A549 (cell line): ENCODE data around the gene ALG6. TPM values are rescaled to one million over a fixed set of nuclear protein-coding genes. Genes with fewer than 3 reads are reported as not detected.

ENCODE experiments used
- ATAC-seq, 2 experiments: fragments of 200-7000 bp in 1 of 2; fragments of >200 bp in 1 of 2; cut with Nextera tagmentation in 1 of 2; cut with Tn5 transposase in 1 of 2; 3 replicates each; pipeline versions ENCODE4 v1.8.0 to v1.9.1; 2018 to 2020; ENCODE audit warnings: mild to moderate bottlenecking in 1 of 2, moderate library complexity in 1 of 2
- CTCF ChIA-PET: fragments of 300-600 bp; sonication (Branson Sonifier 250); formaldehyde crosslinking; extraction: SDS; loops from one replicate; lab custom pipeline; 2021; ENCODE audit warnings: antibody characterized with exemption, inconsistent platforms; lab: Yijun Ruan, JAX
- POLR2A ChIA-PET: fragments of 350-600 bp; formaldehyde crosslinking; extraction: SDS; loops from one replicate; lab custom pipeline; 2021; ENCODE audit warnings: antibody characterized with exemption, inconsistent platforms; lab: Yijun Ruan, JAX
- DNase-seq, 2 experiments: peaks; one replicate each; pipeline versions ENCODE4 v3.0.0 to v3.0.0-alpha.2; 2011 to 2016; ENCODE audit warnings: low read depth in 1 of 2, low spot score in 1 of 2
- FAIRE-seq: peaks from 2 replicates; lab custom pipeline; 2011; peaks lifted over from hg19 to GRCh38; lab: Jason Lieb, UNC
- H3K27ac ChIP-seq, 2 experiments: fragments of >200 bp; sonication (Bioruptor Twin); formaldehyde crosslinking; 3 replicates each; pipeline ENCODE4 v1.5.1; 2016 to 2017
- H3K4me1 ChIP-seq: fragments of >200 bp; sonication (Bioruptor Twin); formaldehyde crosslinking; 3 replicates; pipeline ENCODE4 v1.6.1; 2016
- H3K4me2 ChIP-seq: fragments of >200 bp; sonication (Bioruptor Twin); formaldehyde crosslinking; 3 replicates; pipeline ENCODE4 v1.6.1; 2016
- H3K4me3 ChIP-seq: fragments of >200 bp; sonication (Bioruptor Twin); formaldehyde crosslinking; 3 replicates; pipeline ENCODE4 v1.5.1; 2016
- H3K9me3 ChIP-seq: fragments of >200 bp; sonication (Bioruptor Twin); formaldehyde crosslinking; 3 replicates; pipeline ENCODE4 v1.6.1; 2016
- BHLHE40 ChIP-seq: IDR thresholded peaks from 2 replicates; pipeline ENCODE4 v1.6.1; 2012; ENCODE audit warnings: low read depth, low read length, inconsistent platforms
- CBX2 ChIP-seq: fragments of 200-600 bp; sonication (generic); IDR thresholded peaks from 2 replicates; pipeline ENCODE4 v1.6.1; 2016; ENCODE audit warnings: low read depth, mild to moderate bottlenecking, borderline replicate concordance
- CBX8 ChIP-seq: fragments of 200-600 bp; sonication (generic); IDR thresholded peaks from 2 replicates; pipeline ENCODE4 v1.6.1; 2016
- E2F6 ChIP-seq: IDR thresholded peaks from 2 replicates; pipeline ENCODE4 v1.6.1; 2012; ENCODE audit warnings: low read depth, borderline replicate concordance
- EHF ChIP-seq: fragments of 250-450 bp; sonication (Bioruptor Pico); IDR thresholded peaks from 2 replicates; pipeline ENCODE4 v1.5.0; 2020; ENCODE audit warnings: mild to moderate bottlenecking
- EP300 ChIP-seq, 2 experiments: fragments of >200 bp; sonication (Bioruptor Twin); formaldehyde crosslinking; IDR thresholded peaks; 2 replicates in 1 of 2; 3 replicates in 1 of 2; pipeline ENCODE4 v1.6.1; 2016 to 2017
- ESRRA ChIP-seq: fragments of 150-350 bp; IDR thresholded peaks from 2 replicates; pipeline ENCODE4 v1.6.1; 2014; ENCODE audit warnings: mild to moderate bottlenecking, low read length, borderline replicate concordance
- FOSL2 ChIP-seq, 2 experiments: fragments of 450-650 bp in 1 of 2; fragments of >200 bp in 1 of 2; sonication (Bioruptor Twin) in 1 of 2; formaldehyde crosslinking; IDR thresholded peaks; 2 replicates each; pipeline versions ENCODE4 v1.5.0 to v1.6.1; 2016 to 2020; ENCODE audit warnings: mild to moderate bottlenecking in 1 of 2, moderate library complexity in 1 of 2
- FOXS1 ChIP-seq: fragments of 250-450 bp; sonication (Bioruptor Pico); IDR thresholded peaks from 2 replicates; pipeline ENCODE4 v1.5.0; 2020; ENCODE audit warnings: mild to moderate bottlenecking, moderate library complexity
- GATA3 ChIP-seq: IDR thresholded peaks from 2 replicates; pipeline ENCODE4 v1.6.1; 2012; ENCODE audit warnings: borderline replicate concordance
- HOXB13 ChIP-seq: fragments of 250-450 bp; sonication (Bioruptor Pico); IDR thresholded peaks from 2 replicates; pipeline ENCODE4 v1.5.0; 2020; ENCODE audit warnings: low read depth, mild to moderate bottlenecking, moderate library complexity
- HOXB5 ChIP-seq: fragments of 250-450 bp; sonication (Bioruptor Pico); IDR thresholded peaks from 2 replicates; pipeline ENCODE4 v1.5.0; 2020; ENCODE audit warnings: mild to moderate bottlenecking, moderate library complexity
- JUN ChIP-seq, 2 experiments: fragments of >200 bp; sonication (Bioruptor Twin); formaldehyde crosslinking; IDR thresholded peaks; 2 replicates in 1 of 2; 3 replicates in 1 of 2; pipeline ENCODE4 v1.6.1; 2016 to 2017
- JUNB ChIP-seq: fragments of >200 bp; sonication (Bioruptor Twin); formaldehyde crosslinking; IDR thresholded peaks from 2 replicates; pipeline ENCODE4 v1.6.1; 2016
- MAZ ChIP-seq: fragments of 150-350 bp; IDR thresholded peaks from 2 replicates; pipeline ENCODE4 v1.6.1; 2014; ENCODE audit warnings: antibody characterized with exemption, low read depth, low read length, borderline replicate concordance
- MYC ChIP-seq: IDR thresholded peaks from 2 replicates; pipeline ENCODE4 v1.6.1; 2012; ENCODE audit warnings: mild to moderate bottlenecking, inconsistent platforms, low read length, improper control_type of control experiment, borderline replicate concordance
- NFE2L2 ChIP-seq: fragments of 150-350 bp; conservative IDR thresholded peaks from 2 replicates; pipeline ENCODE4 v1.6.1; 2014; ENCODE audit warnings: low read length
- SMC3 ChIP-seq: fragments of >200 bp; sonication (Bioruptor Twin); formaldehyde crosslinking; IDR thresholded peaks from 3 replicates; pipeline ENCODE4 v1.6.1; 2018; ENCODE audit warnings: inconsistent platforms
- SREBF2 ChIP-seq: fragments of 450-650 bp; IDR thresholded peaks from 2 replicates; pipeline ENCODE4 v1.6.1; 2014; ENCODE audit warnings: mild to moderate bottlenecking, moderate library complexity
- TFCP2L1 ChIP-seq: fragments of 250-450 bp; sonication (Bioruptor Pico); IDR thresholded peaks from 2 replicates; pipeline ENCODE4 v1.5.0; 2021; ENCODE audit warnings: mild to moderate bottlenecking
- TP53 ChIP-seq: fragments of 250-450 bp; sonication (Bioruptor Pico); IDR thresholded peaks from 2 replicates; pipeline ENCODE4 v1.5.0; 2021; ENCODE audit warnings: mild to moderate bottlenecking, moderate library complexity
- ZC3H11A ChIP-seq: fragments of 450-650 bp; IDR thresholded peaks from 2 replicates; pipeline ENCODE4 v1.6.1; 2014; ENCODE audit warnings: antibody characterized with exemption, mild to moderate bottlenecking
- ZFP36 ChIP-seq: fragments of 450-650 bp; IDR thresholded peaks from 2 replicates; pipeline ENCODE4 v1.6.1; 2014; ENCODE audit warnings: borderline replicate concordance; ENCODE audit not compliant: partially characterized antibody
- ZSCAN20 ChIP-seq: fragments of 250-450 bp; sonication (Bioruptor Pico); IDR thresholded peaks from 2 replicates; pipeline ENCODE4 v1.8.0; 2022; ENCODE audit warnings: mild to moderate bottlenecking, moderate library complexity
- WGBS: methylation state at CpG from one replicate; pipeline ENCODE4 v1.1.6; 2017; ENCODE audit errors: missing lambda C conversion rate; 5-methylcytosine and 5-hydroxymethylcytosine counted together
- polyA plus RNA-seq, 4 experiments: library from polyadenylated mRNA; depleted of rRNA in 3 of 4; stranded (reverse); fragments of >200 nt; fragmentation: RNase III in 1 of 4; extraction: RNeasy Plus Mini Kit Qiagen cat#74134 plus additional on column Dnase treatment in 1 of 4; gene quantifications; 2 replicates in 3 of 4; 3 replicates in 1 of 4; pipeline ENCODE4 v1.2.3, GENCODE V29; 2011 to 2017
- TF ChIP-seq, protein P1 (sequence below): fragments of >200 bp; sonication (Bioruptor Twin); formaldehyde crosslinking; IDR thresholded peaks from 2 replicates; pipeline ENCODE4 v1.6.1; 2016

ALG6 gene
- polyA plus RNA-seq, 2 of the 4 experiments (the other 2 are of a cell fraction): 8.3 to 19.6 TPM

DNA sequence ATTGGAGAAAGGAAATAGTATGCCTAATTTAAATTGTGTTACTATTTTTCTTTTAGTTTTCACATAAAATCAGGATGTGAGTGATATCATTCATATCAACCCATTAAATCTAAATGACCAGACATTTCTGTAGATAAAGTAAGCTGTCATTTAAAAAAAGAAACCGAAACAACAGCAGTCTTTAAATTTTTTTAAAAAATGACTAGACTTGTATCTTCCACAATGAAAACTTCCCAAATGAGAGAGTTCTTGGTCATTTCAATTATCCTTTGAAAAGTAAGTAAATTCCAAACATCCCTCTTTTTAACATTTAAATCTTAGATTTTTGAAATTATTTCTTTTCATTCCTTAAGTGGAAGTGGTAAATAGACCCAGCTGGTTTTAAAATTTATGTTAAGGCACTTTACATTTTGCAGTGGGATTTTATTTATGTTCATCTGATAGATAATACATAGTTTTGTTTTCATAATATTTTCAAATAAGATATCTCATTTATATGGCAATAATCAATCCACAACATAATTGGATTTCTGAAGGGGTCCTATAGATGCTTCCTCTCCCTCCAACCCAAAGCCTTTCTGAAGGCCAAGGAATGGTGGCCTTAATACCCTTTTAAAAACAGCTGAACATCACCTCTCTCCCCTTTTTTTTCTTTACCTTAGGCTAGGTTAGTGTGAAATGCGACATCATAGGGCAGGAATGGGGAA, 42.0 kb upstream of the ALG6 start:
- Histone ChIP-seq H3K9me3 (no peaks in the 10 kb centered on the region), H3K4me2 (no peak overlapping the region), H3K4me3 (no peak overlapping the region), H3K27ac (no peak overlapping the region), H3K4me1 (no peaks in the 10 kb centered on the region)
- ATAC-seq: no peak
- FAIRE-seq: no peak
- no peak for DNase-seq
- TF ChIP-seq SMC3 (no peak), CBX8 (no peak), CBX2 (no peak), BHLHE40 (no peak), ESRRA (no peak), MAZ (no peak), TFCP2L1 (CRISPR knock-in tag) (no peak), ZFP36 (no peak), TP53 (no peak), JUN (IDR thresholded peaks at IDR 0.05) (no peak), JUNB (no peak), E2F6 (no peak), FOXS1 (no peak)
- TF ChIP-seq, protein P1, sequence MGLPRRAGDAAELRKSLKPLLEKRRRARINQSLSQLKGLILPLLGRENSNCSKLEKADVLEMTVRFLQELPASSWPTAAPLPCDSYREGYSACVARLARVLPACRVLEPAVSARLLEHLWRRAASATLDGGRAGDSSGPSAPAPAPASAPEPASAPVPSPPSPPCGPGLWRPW: no peak
- ChIA-PET POLR2A (no interaction called here), CTCF (interaction anchor here (0.5 to 3.1 kb wide), 5 partner anchors 8 to 116 kb away, joined by 3 to 17 read pairs (median 5); no protein-coding TSS in a partner anchor)
- 91% methylated on average over 2 of the region's 2 CpGs for WGBS

DNA sequence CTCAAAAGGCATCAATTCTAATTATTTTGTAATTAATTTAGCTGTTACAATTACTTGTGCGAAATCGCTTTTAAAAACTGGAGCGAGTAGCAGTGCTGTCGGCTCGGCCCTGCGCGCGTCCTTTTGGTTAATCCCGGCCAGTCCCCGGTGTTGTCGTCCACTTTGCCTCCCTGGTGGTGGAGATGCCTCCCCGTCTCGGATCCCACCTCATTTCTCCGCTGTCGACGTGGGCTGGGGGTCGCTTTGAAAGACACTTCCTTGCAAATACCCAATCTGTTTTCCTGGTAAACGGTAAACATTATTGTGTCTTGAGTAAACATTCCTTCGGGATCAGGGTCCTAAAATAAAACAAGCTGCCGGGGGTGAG, 41.3 kb upstream of the ALG6 start:
- FAIRE-seq (no peak), DNase-seq (no peak), ATAC-seq (no peak)
- no peak overlapping the region for H3K27ac ChIP-seq
- H3K9me3 ChIP-seq: no peaks in the 10 kb centered on the region
- 75% methylated on average over 20 of the region's 20 CpGs for WGBS
- no peak overlapping the region for H3K4me3 ChIP-seq
- TF ChIP-seq SREBF2: no peak
- no peak for TF ChIP-seq HOXB5 (CRISPR knock-in tag)
- TF ChIP-seq HOXB13 (CRISPR knock-in tag): no peak
- no peak for TF ChIP-seq ZSCAN20
- TF ChIP-seq BHLHE40: no peak
- TF ChIP-seq NFE2L2: no peak
- no peak for TF ChIP-seq SMC3
- no peak for TF ChIP-seq CBX8
- no peak for TF ChIP-seq FOSL2 (IDR thresholded peaks at IDR 0.05)
- no peak for TF ChIP-seq FOSL2 (CRISPR knock-in tag; IDR thresholded peaks at IDR 0.05)
- no peak for TF ChIP-seq ESRRA
- no peak for TF ChIP-seq MYC
- TF ChIP-seq EP300 (IDR thresholded peaks at IDR 0.05): no peak
- TF ChIP-seq, protein P1: no peak
- TF ChIP-seq ZC3H11A: no peak
- no peak for TF ChIP-seq EHF (CRISPR knock-in tag)
- no peak for TF ChIP-seq GATA3
- CTCF ChIA-PET: interaction anchor here (0.5 to 3.1 kb wide), 7 partner anchors 9 to 212 kb away, joined by 3 to 17 read pairs (median 5); no protein-coding TSS in a partner anchor
- no peak overlapping the region for H3K4me2 ChIP-seq
- POLR2A ChIA-PET: no interaction called here
- H3K4me1 ChIP-seq: no peaks in the 10 kb centered on the region
